AG04449 (cell line): ENCODE results near the gene TMBIM6.
"Not testable (repeated sequence)": the region's sequence is repeated elsewhere in the genome, so short reads cannot be mapped to it uniquely, and the experiment has no call there.

ENCODE experiments used
- CTCF ChIA-PET: fragments of 350-600 bp; formaldehyde crosslinking; extraction: SDS; loops from one replicate; lab custom pipeline; 2021; ENCODE audit warnings: antibody characterized with exemption; lab: Yijun Ruan, JAX
- POLR2A ChIA-PET: fragments of 400-600, 350-600 bp; formaldehyde crosslinking; extraction: SDS; loops from one replicate; lab custom pipeline; 2020; ENCODE audit warnings: antibody characterized with exemption, inconsistent platforms; lab: Yijun Ruan, JAX
- DNase-seq: peaks from one replicate; pipeline ENCODE4 v3.0.0-alpha.2; 2010; ENCODE audit warnings: low read depth, low spot score
- H3K4me3 ChIP-seq: 2 replicates; pipeline ENCODE4 v1.5.1; 2011; ENCODE audit warnings: low read depth, mild to moderate bottlenecking, control low read depth, low read length
- TF ChIP-seq, protein P1 (sequence below): IDR thresholded peaks from one replicate; pipeline ENCODE4 v1.5.1; 2011; ENCODE audit warnings: mild to moderate bottlenecking, moderate library complexity, low read length, control low read depth, inconsistent platforms; ENCODE audit not compliant: insufficient read depth; ENCODE audit errors: missing control alignments

Gene TMBIM6

DNA sequence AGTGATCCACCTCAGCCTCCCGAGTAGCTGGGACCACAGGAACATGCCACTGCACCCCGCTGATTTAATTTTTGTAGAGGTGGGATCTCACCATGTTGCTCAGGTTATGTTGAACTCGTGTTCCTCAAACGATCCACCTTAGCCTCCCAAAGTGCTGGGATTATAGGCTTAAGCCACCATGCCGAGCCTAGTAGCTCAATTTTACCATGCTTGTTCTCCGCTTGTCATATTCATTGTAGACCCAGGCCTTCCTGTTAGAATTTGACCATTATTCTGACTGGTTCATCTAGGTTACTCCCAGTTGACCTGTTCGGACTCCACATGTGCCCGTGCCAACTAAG lies 24.7 kb downstream of the TMBIM6 start:
- TF ChIP-seq, protein P1, sequence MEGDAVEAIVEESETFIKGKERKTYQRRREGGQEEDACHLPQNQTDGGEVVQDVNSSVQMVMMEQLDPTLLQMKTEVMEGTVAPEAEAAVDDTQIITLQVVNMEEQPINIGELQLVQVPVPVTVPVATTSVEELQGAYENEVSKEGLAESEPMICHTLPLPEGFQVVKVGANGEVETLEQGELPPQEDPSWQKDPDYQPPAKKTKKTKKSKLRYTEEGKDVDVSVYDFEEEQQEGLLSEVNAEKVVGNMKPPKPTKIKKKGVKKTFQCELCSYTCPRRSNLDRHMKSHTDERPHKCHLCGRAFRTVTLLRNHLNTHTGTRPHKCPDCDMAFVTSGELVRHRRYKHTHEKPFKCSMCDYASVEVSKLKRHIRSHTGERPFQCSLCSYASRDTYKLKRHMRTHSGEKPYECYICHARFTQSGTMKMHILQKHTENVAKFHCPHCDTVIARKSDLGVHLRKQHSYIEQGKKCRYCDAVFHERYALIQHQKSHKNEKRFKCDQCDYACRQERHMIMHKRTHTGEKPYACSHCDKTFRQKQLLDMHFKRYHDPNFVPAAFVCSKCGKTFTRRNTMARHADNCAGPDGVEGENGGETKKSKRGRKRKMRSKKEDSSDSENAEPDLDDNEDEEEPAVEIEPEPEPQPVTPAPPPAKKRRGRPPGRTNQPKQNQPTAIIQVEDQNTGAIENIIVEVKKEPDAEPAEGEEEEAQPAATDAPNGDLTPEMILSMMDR, result no peak
- POLR2A ChIA-PET, result interaction anchor here (1.8 kb wide), 1 partner anchor 25 kb away, joined by 5 read pairs; the partner anchor contains the start of gene TMBIM6
- CTCF ChIA-PET, result interaction anchor here (0.7 to 6.4 kb wide), 5 partner anchors 8 to 129 kb away, joined by 4 to 46 read pairs (median 13); partner anchors contain the start of gene TMBIM6
- no peak overlapping the region for H3K4me3 ChIP-seq
- DNase-seq, result no peak

DNA sequence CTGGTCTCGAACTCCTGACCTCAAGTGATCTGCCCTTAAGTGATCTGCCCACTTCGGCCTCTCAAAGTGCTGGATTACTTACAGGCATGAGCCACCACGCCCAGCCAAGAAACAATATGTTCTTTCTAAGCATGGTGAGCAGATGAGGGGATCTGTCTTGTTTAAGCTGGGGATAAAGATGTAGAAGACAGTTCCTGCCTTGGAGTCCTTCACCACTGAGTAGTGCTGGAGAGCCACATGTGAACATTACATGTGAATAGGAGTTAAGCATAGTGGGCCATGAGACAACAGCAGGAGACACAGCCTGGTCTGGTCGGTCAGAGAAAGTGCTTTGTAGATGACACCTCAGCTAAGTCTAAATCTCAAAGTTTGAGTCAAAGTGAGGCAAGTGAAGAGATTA lies 26.0 kb downstream of the TMBIM6 start:
- ChIA-PET POLR2A (interaction anchor here (0.7 to 1.8 kb wide), 2 partner anchors 26 kb away, joined by 3 to 5 read pairs; partner anchors contain the start of gene TMBIM6), CTCF (interaction anchor here (1.0 to 6.4 kb wide), 11 partner anchors 8 to 289 kb away, joined by 3 to 46 read pairs (median 5); partner anchors contain the start of gene TMBIM6)
- DNase-seq, result no peak

DNA sequence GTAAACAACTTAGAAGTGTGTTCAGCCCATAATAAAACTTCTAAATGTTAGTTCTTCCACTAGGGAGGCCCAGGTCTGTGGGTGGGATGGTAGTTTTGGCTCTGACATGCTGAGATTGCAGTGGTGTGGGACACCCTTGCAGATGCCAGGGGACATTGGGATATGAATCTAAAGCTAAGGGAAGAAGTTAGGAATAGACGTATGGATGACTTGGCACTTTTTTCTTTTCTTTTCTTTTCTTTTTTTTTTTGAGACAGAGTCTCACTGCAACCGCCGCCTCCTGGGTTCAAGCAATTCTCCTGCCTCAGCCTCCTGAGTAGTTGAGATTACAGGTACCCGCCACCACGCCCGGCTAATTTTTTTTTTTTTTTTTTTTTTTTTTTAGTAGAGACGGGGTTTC lies 31.7 kb downstream of the TMBIM6 start:
- not testable (repeated sequence) for DNase-seq, H3K4me3 ChIP-seq
- CTCF ChIA-PET, result interaction anchor here (0.7 to 4.7 kb wide), 11 partner anchors 10 to 195 kb away, joined by 3 to 42 read pairs (median 3); partner anchors contain the start of genes NCKAP5L and TMBIM6
- POLR2A ChIA-PET, result interaction anchor here (0.6 kb wide), 1 partner anchor 177 kb away, joined by 3 read pairs; the partner anchor contains the start of gene AQP2

More for the DNA sequence above, 26.0 kb downstream of the TMBIM6 start:
- H3K4me3 ChIP-seq, result no peak overlapping the region
- TF ChIP-seq, protein P1, result no peak

DNA sequence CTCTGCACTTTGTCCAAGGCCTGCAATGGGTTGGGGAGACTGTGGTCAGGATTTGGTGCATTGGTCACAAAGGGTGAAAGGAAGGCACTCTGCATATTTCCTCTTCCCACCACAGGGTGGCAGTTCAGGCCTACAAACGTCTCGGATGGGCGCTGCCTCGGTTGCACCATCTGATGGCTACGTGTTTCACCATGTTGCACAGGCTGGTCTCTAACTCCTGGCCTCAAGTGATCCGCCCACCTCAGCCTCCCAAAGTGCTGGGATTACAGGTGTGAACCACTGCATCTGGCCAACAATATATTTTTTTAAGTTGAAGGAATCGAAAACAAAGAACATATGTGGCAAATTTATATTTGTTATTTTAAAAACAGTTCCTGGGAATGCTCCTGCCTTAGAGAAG lies 35.1 kb downstream of the TMBIM6 start:
- ChIA-PET CTCF (interaction anchor here (1.9 to 3.5 kb wide), 11 partner anchors 9 to 294 kb away, joined by 5 to 98 read pairs (median 16); no protein-coding TSS in a partner anchor), POLR2A (no interaction called here)
- no peak for DNase-seq
- TF ChIP-seq, protein P1, result peak; percentile 83
- H3K4me3 ChIP-seq, result no peak overlapping the region

DNA sequence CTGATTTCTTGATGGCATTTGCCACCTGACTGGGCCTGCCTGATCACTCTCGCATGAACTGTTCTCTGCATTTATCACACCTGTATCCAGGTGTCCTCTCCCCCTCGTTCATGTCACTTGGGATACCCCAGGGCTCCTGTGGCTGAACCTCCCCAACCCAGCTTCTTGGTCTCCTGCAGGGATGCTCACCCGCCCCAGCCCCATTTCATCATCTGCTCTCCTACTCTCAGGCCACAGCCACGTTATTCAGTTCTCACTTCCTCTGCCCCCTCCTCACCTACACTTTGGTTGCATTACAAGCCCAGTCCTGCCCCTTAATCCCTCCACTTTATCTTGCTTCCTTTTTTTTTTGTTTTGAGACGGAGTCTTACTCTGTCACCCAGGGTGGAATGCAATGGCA lies 35.5 kb downstream of the TMBIM6 start:
- TF ChIP-seq, protein P1, result no peak
- CTCF ChIA-PET, result interaction anchor here (0.9 to 3.5 kb wide), 27 partner anchors 10 to 306 kb away, joined by 3 to 98 read pairs (median 10); partner anchors contain the start of genes BCDIN3D, NCKAP5L and TMBIM6
- POLR2A ChIA-PET, result no interaction called here
- DNase-seq, result no peak
- H3K4me3 ChIP-seq, result no peak overlapping the region

DNA sequence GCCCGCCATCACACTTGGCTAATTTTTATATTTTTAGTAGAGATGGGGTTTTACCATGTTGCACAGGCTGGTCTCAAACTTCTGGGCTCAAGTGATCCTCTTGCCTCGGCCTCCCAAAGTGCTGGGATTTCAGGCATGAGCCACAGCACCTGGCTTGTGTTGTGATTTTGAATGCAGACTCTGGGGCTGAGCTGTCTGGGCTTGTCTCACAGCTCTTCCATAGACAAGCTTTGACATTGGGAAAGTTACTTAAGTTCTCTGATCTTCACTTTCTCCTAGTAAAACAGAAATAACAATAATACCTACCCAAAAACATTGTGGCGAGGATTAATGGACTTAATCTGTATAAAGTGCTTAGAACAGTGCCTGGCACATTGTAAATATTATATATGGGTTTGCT lies 36.0 kb downstream of the TMBIM6 start:
- H3K4me3 ChIP-seq, result no peak overlapping the region
- ChIA-PET POLR2A (interaction anchor here (1.1 kb wide), 1 partner anchor 51 kb away, joined by 4 read pairs; the partner anchor contains the start of gene NCKAP5L), CTCF (interaction anchor here (0.6 to 3.5 kb wide), 40 partner anchors 10 to 306 kb away, joined by 3 to 98 read pairs (median 6); partner anchors contain the start of genes BCDIN3D, NCKAP5L and TMBIM6)
- TF ChIP-seq, protein P1, result no peak
- no peak for DNase-seq
